Measurements from ENCODE around the gene ZACN.
"Not testable (repeated sequence)": the region's sequence is repeated elsewhere in the genome, so short reads cannot be mapped to it uniquely, and the experiment has no call there.

Gene ZACN

GRCh38 chr17:76048711-76049110, 30.3 kb upstream of the ZACN start:
- no peaks in the 10 kb centered on the region for H3K9me3 Mint-ChIP-seq
- H3K36me3 Mint-ChIP-seq = peaks cover 42 to 65% of the 10 kb centered on the region in 2 donors
- H3K4me1 Mint-ChIP-seq = peaks cover 8 to 17% of the 10 kb centered on the region in 2 donors
- H3K4me3 Mint-ChIP-seq = no peak overlapping the region
- H3K27ac Mint-ChIP-seq = no peak overlapping the region
- no peaks in the 10 kb centered on the region for H3K27me3 Mint-ChIP-seq
- no peak for DNase-seq
- ATAC-seq (replicated peaks) = no peak

GRCh38 chr17:76049239-76049638, 29.7 kb upstream of the ZACN start:
- Mint-ChIP-seq H3K36me3 (peaks cover 39 to 65% of the 10 kb centered on the region in 2 donors), H3K4me3 (no peak overlapping the region), H3K27me3 (no peaks in the 10 kb centered on the region), H3K9me3 (no peaks in the 10 kb centered on the region), H3K27ac (peak overlapping the region; percentile 14), H3K4me1 (peaks cover 10 to 17% of the 10 kb centered on the region in 2 donors)
- DNase-seq (no peak), ATAC-seq (replicated peaks) (no peak)

GRCh38 chr17:76049836-76050537, 29.0 kb upstream of the ZACN start:
- Mint-ChIP-seq H3K36me3 (peaks cover 38 to 60% of the 10 kb centered on the region in 2 donors), H3K27me3 (no peaks in the 10 kb centered on the region), H3K9me3 (no peaks in the 10 kb centered on the region), H3K4me1 (peaks cover 10 to 17% of the 10 kb centered on the region in 2 donors), H3K4me3 (no peak overlapping the region), H3K27ac (no peak overlapping the region)
- no peak for DNase-seq
- ATAC-seq (replicated peaks) = no peak

GRCh38 chr17:76050538-76051467, 28.2 kb upstream of the ZACN start:
- Mint-ChIP-seq H3K9me3 (no peaks in the 10 kb centered on the region), H3K4me3 (no peak overlapping the region), H3K4me1 (peaks cover 10 to 17% of the 10 kb centered on the region in 2 donors), H3K27me3 (no peaks in the 10 kb centered on the region), H3K27ac (no peak overlapping the region), H3K36me3 (peaks cover 35 to 55% of the 10 kb centered on the region in 2 donors)
- no peak for DNase-seq
- ATAC-seq (replicated peaks) = no peak

GRCh38 chr17:76051561-76051960, 27.4 kb upstream of the ZACN start:
- no peak for DNase-seq
- Mint-ChIP-seq H3K4me1 (peaks cover 11 to 17% of the 10 kb centered on the region in 2 donors), H3K9me3 (no peaks in the 10 kb centered on the region), H3K36me3 (peaks cover 35 to 55% of the 10 kb centered on the region in 2 donors), H3K27ac (no peak overlapping the region), H3K4me3 (no peak overlapping the region), H3K27me3 (no peaks in the 10 kb centered on the region)
- no peak for ATAC-seq (replicated peaks)

- Mint-ChIP-seq H3K36me3 (peaks cover 32 to 56% of the 10 kb centered on the region in 2 donors), H3K4me3 (no peak overlapping the region), H3K9me3 (no peaks in the 10 kb centered on the region), H3K27me3 (no peaks in the 10 kb centered on the region), H3K4me1 (peaks cover 5 to 8% of the 10 kb centered on the region in 2 donors), H3K27ac (peak overlapping the region; percentile 25)
- ATAC-seq (replicated peaks) = no peak
- no peak for DNase-seq
These were observed 25.5 kb upstream of the ZACN start for GRCh38 chr17:76053246-76054111.

- DNase-seq (no peak), ATAC-seq (replicated peaks) (no peak)
- no peak overlapping the region for H3K27ac Mint-ChIP-seq
- no peaks in the 10 kb centered on the region for H3K27me3 Mint-ChIP-seq
- H3K9me3 Mint-ChIP-seq = no peaks in the 10 kb centered on the region
- peaks cover 4 to 5% of the 10 kb centered on the region in 2 donors for H3K4me1 Mint-ChIP-seq
- H3K4me3 Mint-ChIP-seq = no peak overlapping the region
- peaks cover 33 to 55% of the 10 kb centered on the region in 2 donors for H3K36me3 Mint-ChIP-seq
These were observed 24.9 kb upstream of the ZACN start for GRCh38 chr17:76054112-76054476.

GRCh38 chr17:76056882-76057281, 22.1 kb upstream of the ZACN start:
- DNase-seq = no peak
- Mint-ChIP-seq H3K27ac (no peak overlapping the region), H3K9me3 (no peaks in the 10 kb centered on the region), H3K27me3 (no peaks in the 10 kb centered on the region), H3K4me1 (peaks cover 0 to 3% of the 10 kb centered on the region in 2 donors), H3K36me3 (peaks cover 30 to 46% of the 10 kb centered on the region in 2 donors), H3K4me3 (no peak overlapping the region)
- no peak for ATAC-seq (replicated peaks)

- not testable (repeated sequence) for DNase-seq; H3K27ac Mint-ChIP-seq; H3K4me1 Mint-ChIP-seq; H3K4me3 Mint-ChIP-seq; ATAC-seq (replicated peaks); H3K9me3 Mint-ChIP-seq; H3K27me3 Mint-ChIP-seq
- H3K36me3 Mint-ChIP-seq = peaks cover 37 to 52% of the 10 kb centered on the region in 2 donors
These were observed 20.7 kb upstream of the ZACN start for GRCh38 chr17:76058264-76058663.

- ATAC-seq (replicated peaks) (peak in 1 of 2 donors; percentile 57), DNase-seq (no peak)
- Mint-ChIP-seq H3K4me3 (no peak overlapping the region), H3K27me3 (no peaks in the 10 kb centered on the region), H3K36me3 (peaks cover 44 to 50% of the 10 kb centered on the region in 2 donors), H3K27ac (peak overlapping the region; percentile 39), H3K4me1 (peaks cover 9 to 10% of the 10 kb centered on the region in 2 donors), H3K9me3 (no peaks in the 10 kb centered on the region)
These were observed 15.0 kb upstream of the ZACN start for GRCh38 chr17:76063875-76064546.

- no peak overlapping the region for H3K27ac Mint-ChIP-seq
- H3K4me3 Mint-ChIP-seq = no peak overlapping the region
- H3K4me1 Mint-ChIP-seq = peaks cover 12 to 18% of the 10 kb centered on the region in 2 donors
- ATAC-seq (replicated peaks) = no peak
- H3K36me3 Mint-ChIP-seq = peaks cover 40 to 48% of the 10 kb centered on the region in 2 donors
- no peaks in the 10 kb centered on the region for H3K9me3 Mint-ChIP-seq
- no peak for DNase-seq
- H3K27me3 Mint-ChIP-seq = no peaks in the 10 kb centered on the region
These were observed 13.2 kb upstream of the ZACN start for GRCh38 chr17:76065775-76066174.

- H3K4me3 Mint-ChIP-seq = peak overlapping the region; percentile 97
- no peak for DNase-seq
These were observed 7.3 kb upstream of the ZACN start for GRCh38 chr17:76071531-76072147.

More at GRCh38 chr17:76071531-76072147, 7.3 kb upstream of the ZACN start:
- peak overlapping the region; percentile 97 for H3K27ac Mint-ChIP-seq
- peaks cover 24 to 36% of the 10 kb centered on the region in 2 donors for H3K4me1 Mint-ChIP-seq
- H3K9me3 Mint-ChIP-seq = no peaks in the 10 kb centered on the region
- ATAC-seq (replicated peaks) = peak in 1 of 2 donors; percentile 19
- H3K27me3 Mint-ChIP-seq = peaks cover 29 to 32% of the 10 kb centered on the region in 2 donors
- peaks cover 8 to 22% of the 10 kb centered on the region in 2 donors for H3K36me3 Mint-ChIP-seq

Measured in stimulated activated naive B cell treated with anti-CD40 and anti-IgM and Interleukin-4, amounts not matched to agents 10 μg/mL and 1 μg/mL and 100 μg/mL, for 72 hours (primary cell).